ENCODE data around the gene WEE1. TPM values are rescaled to one million over a fixed set of nuclear protein-coding genes. Genes with fewer than 3 reads are reported as not detected.

WEE1 gene
- total RNA-seq, 2 experiments from 2014 or later = 76.8 to 83.3 TPM

GRCh38 chr11:9568854-9569587 lies 4.4 kb upstream of the WEE1 start:
- DNase-seq (no peak), ATAC-seq (no peak)
- H3K4me1 Mint-ChIP-seq = peaks cover 44% of the 10 kb centered on the region
- peak overlapping the region; percentile 15 for H3K27ac Mint-ChIP-seq
- H3K9me3 Mint-ChIP-seq (ENCODE audit: low read depth) = no peaks in the 10 kb centered on the region
- H3K4me3 Mint-ChIP-seq = no peak overlapping the region
- CTCF ChIA-PET = interaction anchor here (1.2 to 1.8 kb wide), 2 partner anchors 34 to 44 kb away, joined by 3 to 10 read pairs; no protein-coding TSS in a partner anchor
- H3K36me3 Mint-ChIP-seq = peaks cover 7% of the 10 kb centered on the region
- peaks cover 8% of the 10 kb centered on the region for H3K27me3 Mint-ChIP-seq

DNA sequence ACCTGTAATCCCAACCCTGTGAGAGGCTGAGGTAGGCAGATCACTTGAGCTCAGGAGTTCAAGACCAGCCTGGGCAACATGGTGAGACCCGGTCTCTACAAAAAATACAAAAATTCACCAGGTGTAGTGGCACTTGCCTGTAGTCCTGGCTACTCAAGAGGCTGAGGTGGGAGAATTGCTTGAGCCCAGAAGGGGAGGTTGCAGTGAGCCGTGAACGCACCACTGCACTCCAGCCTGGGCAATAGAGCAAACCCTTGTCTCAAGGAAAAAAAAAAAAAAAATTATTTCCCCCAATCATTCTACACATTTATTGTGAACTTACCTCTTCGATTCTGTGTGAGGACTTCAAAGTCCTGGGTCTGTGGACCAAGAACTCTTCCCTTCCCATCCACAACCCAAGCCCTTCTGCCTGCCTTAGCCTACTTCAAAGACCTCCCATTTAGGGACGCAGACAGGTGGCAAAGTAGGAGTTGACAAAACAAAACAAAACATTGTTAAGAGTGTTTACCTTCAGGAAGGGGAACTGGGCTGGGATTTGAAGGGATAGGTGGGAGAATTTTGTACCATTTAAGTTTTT lies 3.8 kb upstream of the WEE1 start:
- H3K4me1 Mint-ChIP-seq = peaks cover 41% of the 10 kb centered on the region
- CTCF ChIA-PET = interaction anchor here (1.8 kb wide), 1 partner anchor 43 kb away, joined by 10 read pairs; no protein-coding TSS in a partner anchor
- no peaks in the 10 kb centered on the region for H3K9me3 Mint-ChIP-seq (ENCODE audit: low read depth)
- DNase-seq (no peak), ATAC-seq (no peak)
- peaks cover 8% of the 10 kb centered on the region for H3K27me3 Mint-ChIP-seq
- no peak overlapping the region for H3K4me3 Mint-ChIP-seq
- H3K27ac Mint-ChIP-seq = no peak overlapping the region
- peaks cover 8% of the 10 kb centered on the region for H3K36me3 Mint-ChIP-seq

GRCh38 chr11:9570313-9571025 lies 3.0 kb upstream of the WEE1 start:
- H3K4me1 Mint-ChIP-seq = peaks cover 34% of the 10 kb centered on the region
- peaks cover 8% of the 10 kb centered on the region for H3K27me3 Mint-ChIP-seq
- peaks cover 15% of the 10 kb centered on the region for H3K36me3 Mint-ChIP-seq
- no peak for ATAC-seq
- H3K4me3 Mint-ChIP-seq = no peak overlapping the region
- DNase-seq = no peak
- no peak overlapping the region for H3K27ac Mint-ChIP-seq
- CTCF ChIA-PET = no interaction called here
- H3K9me3 Mint-ChIP-seq (ENCODE audit: low read depth) = no peaks in the 10 kb centered on the region

DNA sequence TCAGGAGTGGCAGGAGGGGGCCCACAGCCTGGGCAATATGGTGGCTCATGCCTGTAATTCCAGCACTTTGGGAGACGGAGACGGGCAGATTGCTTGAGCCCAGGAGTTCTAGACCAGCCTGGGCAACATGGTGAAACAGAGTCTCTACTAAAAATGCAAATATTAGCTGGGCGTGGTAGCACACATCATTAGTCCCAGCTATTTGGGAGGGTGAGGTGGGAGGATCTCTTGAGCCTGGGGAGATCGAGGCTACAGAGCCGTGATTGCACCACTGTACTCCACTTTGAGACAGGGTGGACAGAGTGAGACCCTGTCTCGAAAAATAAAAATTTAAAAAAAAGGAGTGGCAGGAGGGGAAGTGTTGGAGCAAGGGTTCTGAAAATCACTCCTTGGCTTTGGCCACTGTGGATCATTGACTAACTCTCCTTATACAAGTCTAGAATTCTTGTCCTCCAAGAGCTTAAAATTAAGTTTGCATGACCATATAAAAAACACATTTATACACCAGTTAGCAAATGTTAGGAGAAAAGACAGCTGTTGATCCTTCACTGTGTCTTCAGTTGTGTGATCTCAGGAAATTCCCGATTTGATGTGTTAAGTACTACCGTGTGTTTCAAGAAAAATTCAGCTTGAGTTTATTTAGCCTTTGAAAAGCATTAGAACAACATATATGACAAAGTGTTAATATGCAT lies 2.3 kb upstream of the WEE1 start:
- no peak overlapping the region for H3K27ac Mint-ChIP-seq
- peak overlapping the region; percentile 89 for H3K4me3 Mint-ChIP-seq

GRCh38 chr11:9571763-9572115 lies 1.7 kb upstream of the WEE1 start:
- H3K9me3 Mint-ChIP-seq (ENCODE audit: low read depth) = no peaks in the 10 kb centered on the region
- CTCF ChIA-PET = no interaction called here
- peak overlapping the region; percentile 89 for H3K4me3 Mint-ChIP-seq
- peaks cover 28% of the 10 kb centered on the region for H3K4me1 Mint-ChIP-seq
- peak overlapping the region; percentile 54 for H3K27ac Mint-ChIP-seq
- DNase-seq = no peak
- ATAC-seq = no peak
- H3K27me3 Mint-ChIP-seq = peaks cover 8% of the 10 kb centered on the region
- H3K36me3 Mint-ChIP-seq = peaks cover 24% of the 10 kb centered on the region

More for the DNA sequence above, 2.3 kb upstream of the WEE1 start:
- CTCF ChIA-PET = no interaction called here
- Mint-ChIP-seq H3K4me1 (peaks cover 28% of the 10 kb centered on the region), H3K36me3 (peaks cover 19% of the 10 kb centered on the region), H3K27me3 (peaks cover 8% of the 10 kb centered on the region), H3K9me3 (ENCODE audit: low read depth) (no peaks in the 10 kb centered on the region)
- ATAC-seq = no peak
- DNase-seq = no peak

- H3K27me3 Mint-ChIP-seq = peaks cover 8% of the 10 kb centered on the region
- peak; percentile 51 for DNase-seq
- CTCF ChIA-PET = interaction anchor here (0.5 to 7.7 kb wide), 10 partner anchors 9 to 729 kb away, joined by 3 to 78 read pairs (median 4); partner anchors contain the start of gene ZNF143
- ATAC-seq = peak; percentile 47
- H3K9me3 Mint-ChIP-seq (ENCODE audit: low read depth) = no peaks in the 10 kb centered on the region
- H3K4me1 Mint-ChIP-seq = peaks cover 35% of the 10 kb centered on the region
- peak overlapping the region; percentile 89 for H3K4me3 Mint-ChIP-seq
- peak overlapping the region; percentile 84 for H3K27ac Mint-ChIP-seq
- H3K36me3 Mint-ChIP-seq = peaks cover 43% of the 10 kb centered on the region
Measured at GRCh38 chr11:9573775-9574621, 528 bp downstream of the WEE1 start.

DNA sequence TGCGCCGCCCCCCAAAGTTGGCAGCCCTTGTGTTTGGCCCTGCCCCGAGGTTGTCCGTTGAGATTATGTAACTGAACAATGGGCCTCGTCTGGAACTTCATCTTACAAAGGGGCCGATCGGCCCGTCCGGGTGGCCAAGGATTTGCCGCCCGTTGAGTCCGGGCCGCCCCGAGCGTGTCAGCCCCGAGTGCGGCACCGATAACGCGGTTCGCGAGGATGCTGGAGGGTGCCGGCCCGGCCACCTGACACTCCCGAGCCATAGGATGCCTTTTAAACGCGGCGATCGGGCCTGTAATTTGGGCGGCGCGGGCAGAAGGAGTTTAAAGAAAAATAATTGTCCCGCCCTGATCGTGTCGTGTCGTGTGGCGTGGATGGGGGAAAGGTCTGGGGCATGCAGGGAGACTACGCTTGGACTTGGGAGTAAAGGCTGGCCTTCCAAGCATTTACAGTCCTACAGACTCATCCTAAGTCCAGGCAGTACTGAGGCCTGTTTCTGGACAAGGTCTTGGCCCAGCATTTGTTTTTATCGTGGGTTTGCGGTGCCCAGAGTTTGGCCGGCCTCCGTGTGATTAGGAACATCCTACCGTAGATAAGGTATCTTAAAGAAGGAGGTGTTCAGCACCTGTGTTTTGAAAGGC lies 1.3 kb downstream of the WEE1 start:
- Mint-ChIP-seq H3K4me1 (peaks cover 38% of the 10 kb centered on the region), H3K27me3 (peaks cover 3% of the 10 kb centered on the region), H3K9me3 (ENCODE audit: low read depth) (no peaks in the 10 kb centered on the region), H3K4me3 (peak overlapping the region; percentile 89), H3K36me3 (peaks cover 50% of the 10 kb centered on the region), H3K27ac (peak overlapping the region; percentile 84)
- ATAC-seq = no peak
- DNase-seq = peak; percentile 58
- CTCF ChIA-PET = interaction anchor here (0.5 to 7.7 kb wide), 8 partner anchors 8 to 115 kb away, joined by 3 to 78 read pairs (median 6); partner anchors contain the start of gene ZNF143

GRCh38 chr11:9575260-9576240 lies 2.1 kb downstream of the WEE1 start:
- Mint-ChIP-seq H3K9me3 (ENCODE audit: low read depth) (no peaks in the 10 kb centered on the region), H3K4me3 (peak overlapping the region; percentile 89), H3K27me3 (peaks cover 3% of the 10 kb centered on the region), H3K27ac (peak overlapping the region; percentile 84), H3K4me1 (peaks cover 36% of the 10 kb centered on the region), H3K36me3 (peaks cover 53% of the 10 kb centered on the region)
- no peak for ATAC-seq
- no peak for DNase-seq
- CTCF ChIA-PET = interaction anchor here (0.9 to 7.7 kb wide), 10 partner anchors 9 to 732 kb away, joined by 3 to 78 read pairs (median 12); no protein-coding TSS in a partner anchor

DNA sequence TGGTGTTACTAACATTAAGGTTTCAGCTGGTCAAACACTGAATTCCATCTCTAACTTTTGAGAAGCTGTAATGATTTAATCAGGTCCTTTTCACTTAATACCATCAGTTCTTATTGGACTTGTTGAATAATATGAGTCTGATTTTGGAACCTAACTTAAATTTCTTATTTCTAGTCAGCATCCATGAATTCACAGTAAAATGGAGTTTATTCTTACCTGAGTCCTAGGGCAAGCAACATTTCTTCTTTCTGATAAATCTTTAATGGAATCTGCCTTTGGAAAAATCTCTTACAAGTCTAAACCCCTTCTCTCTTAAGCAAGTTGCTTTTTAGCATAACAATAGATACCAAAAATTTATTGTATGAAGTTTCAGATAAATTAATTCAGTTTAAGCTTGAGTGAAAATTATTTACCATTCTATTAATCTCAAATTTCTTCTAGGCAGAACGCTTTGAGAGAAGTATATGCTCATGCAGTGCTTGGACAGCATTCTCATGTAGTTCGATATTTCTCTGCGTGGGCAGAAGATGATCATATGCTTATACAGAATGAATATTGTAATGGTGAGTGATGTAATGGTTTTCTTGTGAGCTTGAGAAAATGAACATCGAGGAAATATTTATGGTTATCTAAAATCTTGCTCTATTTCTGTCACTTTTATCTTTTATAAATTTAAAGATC lies 3.4 kb downstream of the WEE1 start:
- Mint-ChIP-seq H3K27ac (peak overlapping the region; percentile 84), H3K9me3 (ENCODE audit: low read depth) (no peaks in the 10 kb centered on the region), H3K4me3 (peak overlapping the region; percentile 89), H3K4me1 (peaks cover 44% of the 10 kb centered on the region), H3K27me3 (no peaks in the 10 kb centered on the region), H3K36me3 (peaks cover 66% of the 10 kb centered on the region)
- DNase-seq (no peak), ATAC-seq (no peak)
- CTCF ChIA-PET = interaction anchor here (0.6 to 7.7 kb wide), 13 partner anchors 11 to 731 kb away, joined by 3 to 78 read pairs (median 4); no protein-coding TSS in a partner anchor

- H3K4me1 Mint-ChIP-seq = peaks cover 43% of the 10 kb centered on the region
- CTCF ChIA-PET = interaction anchor here (0.6 to 7.7 kb wide), 12 partner anchors 10 to 411 kb away, joined by 3 to 78 read pairs (median 7); partner anchors contain the start of gene ZNF143
- no peak for ATAC-seq
- peaks cover 72% of the 10 kb centered on the region for H3K36me3 Mint-ChIP-seq
- no peaks in the 10 kb centered on the region for H3K27me3 Mint-ChIP-seq
- peak overlapping the region; percentile 89 for H3K4me3 Mint-ChIP-seq
- peak overlapping the region; percentile 84 for H3K27ac Mint-ChIP-seq
- no peaks in the 10 kb centered on the region for H3K9me3 Mint-ChIP-seq (ENCODE audit: low read depth)
- no peak for DNase-seq
Measured at GRCh38 chr11:9577556-9577955, 4.1 kb downstream of the WEE1 start.
